ENCODE data around the gene MSRB3. TPM values are rescaled to one million over a fixed set of nuclear protein-coding genes. Genes with fewer than 3 reads are reported as not detected.

MSRB3 gene
- total and polyA plus RNA-seq, 2 donors (not counting 3 experiments of a cell fraction or from before 2014, with no cell fraction given), result 20.0 to 59.3 TPM

DNA sequence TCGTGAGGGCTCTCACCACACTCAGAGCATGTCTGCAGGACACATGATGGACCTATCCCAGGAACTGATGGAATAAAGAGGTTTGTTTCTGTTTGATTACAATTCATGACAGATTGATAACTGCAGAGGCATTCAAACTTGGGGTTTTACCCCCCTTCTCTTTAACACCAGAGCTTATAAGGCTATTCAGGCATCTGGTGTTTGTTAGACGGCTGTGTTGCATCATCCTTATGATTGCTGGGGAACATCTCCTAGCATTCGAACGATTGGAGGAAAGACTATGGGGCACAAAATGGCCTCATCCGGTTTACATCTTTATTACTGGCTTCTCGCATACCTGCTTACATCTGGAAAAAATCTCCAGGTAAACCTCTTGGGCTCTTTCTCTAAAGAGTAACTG lies 191.8 kb downstream of the MSRB3 start:
- no peaks in the 10 kb centered on the region for H3K27me3 ChIP-seq (ENCODE audit: control insufficient read depth in 2 of 2, insufficient read depth in 2 of 2, low read length in 2 of 2)
- no peak for FAIRE-seq

More for the DNA sequence above, 191.8 kb downstream of the MSRB3 start:
- intact Hi-C loops (cut with micrococcal nuclease) (no loop called here), dilution Hi-C loops (cut with MboI; ENCODE audit: extremely low pct_ligation_motif_present, low sequenced_read_pairs) (no loop called here)
- Histone ChIP-seq H3K9me3 (replicated peaks; ENCODE audit: control insufficient read depth, insufficient read depth, low read length) (no peaks in the 10 kb centered on the region), H3K36me3 (ENCODE audit: control insufficient read depth in 2 of 2, extremely low read depth in 1 of 2, insufficient read depth in 2 of 2, low read length in 2 of 2) (no peaks in the 10 kb centered on the region), H4K20me1 (replicated peaks; ENCODE audit: control insufficient read depth, extremely low read depth, insufficient read depth, low read length) (no peaks in the 10 kb centered on the region), H3K4me3 (replicated peaks in 1 of 3; ENCODE audit: insufficient read depth in 1 of 3, low read depth in 1 of 3, low read length in 3 of 3) (no peak overlapping the region), H3K4me2 (ENCODE audit: insufficient read depth, low read length) (no peak overlapping the region), H2AFZ (ENCODE audit: low read depth, low read length) (no peak overlapping the region), H3K4me1 (ENCODE audit: control insufficient read depth, extremely low read depth, insufficient read depth, low read length) (no peaks in the 10 kb centered on the region), H3K9ac (replicated peaks; ENCODE audit: extremely low read depth, insufficient read depth, low read length) (no peak overlapping the region), H3K9me1 (replicated peaks; ENCODE audit: control insufficient read depth, extremely low read depth, insufficient read depth, low read length) (no peaks in the 10 kb centered on the region), H3K27ac (ENCODE audit: insufficient read depth, low read depth, low read length) (no peak overlapping the region), H3K79me2 (ENCODE audit: control insufficient read depth, insufficient read depth, low read length) (no peaks in the 10 kb centered on the region)
- ChIA-PET POLR2A (no interaction called here), CTCF (interaction anchor here (0.9 kb wide), 1 partner anchor 9 kb away, joined by 3 read pairs; no protein-coding TSS in a partner anchor)
- TF ChIP-seq POLR2AphosphoS5 (IDR thresholded peaks at IDR 0.05; ENCODE audit: insufficient read depth, low read depth, low read length), result no peak
- TF ChIP-seq, protein P1, sequence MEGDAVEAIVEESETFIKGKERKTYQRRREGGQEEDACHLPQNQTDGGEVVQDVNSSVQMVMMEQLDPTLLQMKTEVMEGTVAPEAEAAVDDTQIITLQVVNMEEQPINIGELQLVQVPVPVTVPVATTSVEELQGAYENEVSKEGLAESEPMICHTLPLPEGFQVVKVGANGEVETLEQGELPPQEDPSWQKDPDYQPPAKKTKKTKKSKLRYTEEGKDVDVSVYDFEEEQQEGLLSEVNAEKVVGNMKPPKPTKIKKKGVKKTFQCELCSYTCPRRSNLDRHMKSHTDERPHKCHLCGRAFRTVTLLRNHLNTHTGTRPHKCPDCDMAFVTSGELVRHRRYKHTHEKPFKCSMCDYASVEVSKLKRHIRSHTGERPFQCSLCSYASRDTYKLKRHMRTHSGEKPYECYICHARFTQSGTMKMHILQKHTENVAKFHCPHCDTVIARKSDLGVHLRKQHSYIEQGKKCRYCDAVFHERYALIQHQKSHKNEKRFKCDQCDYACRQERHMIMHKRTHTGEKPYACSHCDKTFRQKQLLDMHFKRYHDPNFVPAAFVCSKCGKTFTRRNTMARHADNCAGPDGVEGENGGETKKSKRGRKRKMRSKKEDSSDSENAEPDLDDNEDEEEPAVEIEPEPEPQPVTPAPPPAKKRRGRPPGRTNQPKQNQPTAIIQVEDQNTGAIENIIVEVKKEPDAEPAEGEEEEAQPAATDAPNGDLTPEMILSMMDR (IDR thresholded peaks at IDR 0.05; ENCODE audit: extremely low read depth in 1 of 2, insufficient read depth in 1 of 2, low read depth in 1 of 2, low read length in 2 of 2), result no peak
- no peak for TF ChIP-seq JUN (IDR thresholded peaks at IDR 0.05; ENCODE audit: borderline replicate concordance, insufficient read depth, insufficient read length, low read depth)
- TF ChIP-seq, protein P2, sequence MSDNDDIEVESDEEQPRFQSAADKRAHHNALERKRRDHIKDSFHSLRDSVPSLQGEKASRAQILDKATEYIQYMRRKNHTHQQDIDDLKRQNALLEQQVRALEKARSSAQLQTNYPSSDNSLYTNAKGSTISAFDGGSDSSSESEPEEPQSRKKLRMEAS (IDR thresholded peaks at IDR 0.05; ENCODE audit: insufficient read depth, insufficient read length), result no peak
- TF ChIP-seq FOS (IDR thresholded peaks at IDR 0.05; ENCODE audit: borderline replicate concordance, insufficient read depth, low read length), result no peak
- TF ChIP-seq GATA2 (IDR thresholded peaks at IDR 0.05; ENCODE audit: insufficient read depth, insufficient read length, low read depth, low read length), result no peak
- no peak for TF ChIP-seq MYC (IDR thresholded peaks at IDR 0.05; ENCODE audit: low read depth, low read length)
- no peak for TF ChIP-seq POLR2A (IDR thresholded peaks at IDR 0.05; ENCODE audit: low read depth, low read length)
- no peak for TF ChIP-seq EZH2 (IDR thresholded peaks at IDR 0.05; ENCODE audit: borderline replicate concordance, low read depth, low read length, severe bottlenecking)
- DNase-seq (ENCODE audit: low read depth, low spot score), result no peak
- no TSS peak for BruUV-seq (replicated peaks)
